MM.1S (cell line): ENCODE results near the gene TWF2.

ENCODE experiments used
- DNase-seq: peaks from one replicate; pipeline ENCODE4 v3.0.0-alpha.2; 2015
- H2AFZ ChIP-seq: fragments of 300-600 bp; sonication (generic); 2 replicates; pipeline ENCODE4 v1.6.0; 2016; ENCODE audit warnings: antibody characterized with exemption, low read length
- H3F3A ChIP-seq: fragments of 300-600 bp; sonication (generic); 2 replicates; pipeline ENCODE4 v1.6.1; 2016; ENCODE audit warnings: mild to moderate bottlenecking, antibody characterized with exemption, low read length, moderate library complexity, mixed read lengths; ENCODE audit not compliant: insufficient read depth
- H3K27ac ChIP-seq: fragments of 300-600 bp; sonication (generic); 2 replicates; pipeline ENCODE4 v1.5.1; 2016; ENCODE audit warnings: mild to moderate bottlenecking, low read length
- H3K27me3 ChIP-seq: fragments of 300-600 bp; sonication (generic); replicated peaks from 2 replicates; pipeline ENCODE4 v1.6.0; 2016; ENCODE audit warnings: low read length; ENCODE audit not compliant: insufficient read depth
- H3K36me3 ChIP-seq: fragments of 300-600 bp; sonication (generic); replicated peaks from 2 replicates; pipeline ENCODE4 v1.6.1; 2016; ENCODE audit warnings: mild to moderate bottlenecking, low read length, mixed read lengths; ENCODE audit not compliant: insufficient read depth
- H3K4me1 ChIP-seq: fragments of 300-600 bp; sonication (generic); 2 replicates; pipeline ENCODE4 v1.6.1; 2016; ENCODE audit warnings: low read length, mixed read lengths
- H3K4me2 ChIP-seq: fragments of 300-600 bp; sonication (generic); 2 replicates; pipeline ENCODE4 v1.6.0; 2016; ENCODE audit warnings: low read depth, low read length
- H3K4me3 ChIP-seq: fragments of 300-600 bp; sonication (generic); 2 replicates; pipeline ENCODE4 v1.5.1; 2016; ENCODE audit warnings: low read length, mixed read lengths
- H3K79me2 ChIP-seq: fragments of 300-600 bp; sonication (generic); 2 replicates; pipeline ENCODE4 v1.6.1; 2016; ENCODE audit warnings: mixed run types, low read length, mixed read lengths
- H3K9ac ChIP-seq: fragments of 300-600 bp; sonication (generic); 2 replicates; pipeline ENCODE4 v1.6.1; 2016; ENCODE audit warnings: low read length, mixed read lengths
- H3K9me2 ChIP-seq: fragments of 300-600 bp; sonication (generic); replicated peaks from 2 replicates; pipeline ENCODE4 v1.6.1; 2016; ENCODE audit warnings: mild to moderate bottlenecking, low read length, mixed read lengths; ENCODE audit not compliant: insufficient read depth
- H3K9me3 ChIP-seq: fragments of 300-600 bp; sonication (generic); replicated peaks from 2 replicates; pipeline ENCODE4 v1.6.1; 2016; ENCODE audit warnings: mild to moderate bottlenecking, low read length, mixed read lengths; ENCODE audit not compliant: insufficient read depth
- H4K20me1 ChIP-seq: fragments of 300-600 bp; sonication (generic); 2 replicates; pipeline ENCODE4 v1.6.1; 2016; ENCODE audit warnings: mild to moderate bottlenecking, low read length, moderate library complexity, mixed read lengths; ENCODE audit not compliant: insufficient read depth
- CTCF ChIP-seq: fragments of 300-600 bp; sonication (generic); IDR thresholded peaks from 2 replicates; pipeline ENCODE4 v1.5.1; 2016; ENCODE audit warnings: antibody characterized with exemption, low read length, mixed read lengths
- EZH2 ChIP-seq: fragments of 300-600 bp; sonication (generic); optimal IDR thresholded peaks from 2 replicates; pipeline ENCODE3; 2017; ENCODE audit warnings: low read depth, mild to moderate bottlenecking, antibody characterized with exemption, low read length, mixed read lengths
- EZH2phosphoT487 ChIP-seq: fragments of 300-600 bp; sonication (generic); IDR thresholded peaks from 2 replicates; pipeline ENCODE4 v1.6.1; 2018; ENCODE audit warnings: antibody characterized with exemption, low read length

The TWF2 gene

GRCh38 chr3:52234516-52235447 lies 4.2 kb downstream of the TWF2 start:
- TF ChIP-seq EZH2phosphoT487: no peak
- TF ChIP-seq EZH2: no peak
- no peak for TF ChIP-seq CTCF
- no peak overlapping the region for H3K27ac ChIP-seq
- H3K79me2 ChIP-seq: peaks cover 35% of the 10 kb centered on the region
- no peaks in the 10 kb centered on the region for H3K9me3 ChIP-seq
- no peaks in the 10 kb centered on the region for H3K27me3 ChIP-seq
- no peaks in the 10 kb centered on the region for H3K36me3 ChIP-seq
- no peak overlapping the region for H3K9ac ChIP-seq
- no peak overlapping the region for H3K4me3 ChIP-seq
- H3F3A ChIP-seq: peaks cover under 1% of the 10 kb centered on the region; the same call in 1 of the 2 replicates
- no peak for DNase-seq
- no peaks in the 10 kb centered on the region for H4K20me1 ChIP-seq
- no peaks in the 10 kb centered on the region for H3K9me2 ChIP-seq
- H3K4me2 ChIP-seq: no peak overlapping the region
- H2AFZ ChIP-seq: no peak overlapping the region
- peaks cover 20% of the 10 kb centered on the region for H3K4me1 ChIP-seq

GRCh38 chr3:52233968-52234367 lies 5.0 kb downstream of the TWF2 start:
- no peaks in the 10 kb centered on the region for H4K20me1 ChIP-seq
- no peaks in the 10 kb centered on the region for H3K9me3 ChIP-seq
- H3K9me2 ChIP-seq: no peaks in the 10 kb centered on the region
- H3K9ac ChIP-seq: no peak overlapping the region
- H3K79me2 ChIP-seq: peaks cover 28% of the 10 kb centered on the region
- H3F3A ChIP-seq: no peaks in the 10 kb centered on the region
- DNase-seq: no peak
- no peaks in the 10 kb centered on the region for H3K27me3 ChIP-seq
- no peaks in the 10 kb centered on the region for H3K36me3 ChIP-seq
- no peak overlapping the region for H3K27ac ChIP-seq
- TF ChIP-seq EZH2: no peak
- no peak for TF ChIP-seq EZH2phosphoT487
- no peak for TF ChIP-seq CTCF
- H2AFZ ChIP-seq: no peak overlapping the region
- no peak overlapping the region for H3K4me3 ChIP-seq
- peaks cover 19% of the 10 kb centered on the region for H3K4me1 ChIP-seq
- H3K4me2 ChIP-seq: no peak overlapping the region

- Histone ChIP-seq H3K4me3 (no peak overlapping the region), H3F3A (no peaks in the 10 kb centered on the region), H2AFZ (no peak overlapping the region), H3K79me2 (peaks cover 21% of the 10 kb centered on the region), H3K4me1 (peaks cover 16% of the 10 kb centered on the region), H3K9ac (no peak overlapping the region), H3K27ac (no peak overlapping the region), H3K9me2 (no peaks in the 10 kb centered on the region), H3K9me3 (no peaks in the 10 kb centered on the region), H4K20me1 (no peaks in the 10 kb centered on the region), H3K4me2 (no peak overlapping the region), H3K27me3 (no peaks in the 10 kb centered on the region), H3K36me3 (no peaks in the 10 kb centered on the region)
- no peak for DNase-seq
- TF ChIP-seq EZH2phosphoT487 (no peak), CTCF (no peak), EZH2 (no peak)
Measured at GRCh38 chr3:52233108-52233591, 5.8 kb downstream of the TWF2 start.
